ENCODE results near the gene RPS21.

Gene RPS21

GRCh38 chr20:62387933-62388635, 1.2 kb downstream of the RPS21 start:
- no peak for TF ChIP-seq CTCF (IDR thresholded peaks at IDR 0.05; ENCODE audit: low read depth, low read length, missing control alignments)
- peak overlapping the region; percentile 80 for H3K4me3 ChIP-seq (ENCODE audit: low read depth, low read length)
- in situ Hi-C loops (cut with HindIII; ENCODE audit: low sequenced_read_pairs), result loop anchor here (25.0 kb wide), 1 partner anchor 101 kb away; no protein-coding TSS in a partner anchor
- DNase-seq (ENCODE audit: low read depth), result no peak

GRCh38 chr20:62388839-62389600, 2.1 kb downstream of the RPS21 start:
- no peak for DNase-seq (ENCODE audit: low read depth)
- in situ Hi-C loops (cut with HindIII; ENCODE audit: low sequenced_read_pairs), result loop anchor here (25.0 kb wide), 1 partner anchor 102 kb away; no protein-coding TSS in a partner anchor
- H3K4me3 ChIP-seq (ENCODE audit: low read depth, low read length), result no peak overlapping the region
- TF ChIP-seq CTCF (IDR thresholded peaks at IDR 0.05; ENCODE audit: low read depth, low read length, missing control alignments), result no peak

- H3K4me3 ChIP-seq (ENCODE audit: low read depth, low read length), result no peak overlapping the region
- no peak for TF ChIP-seq CTCF (IDR thresholded peaks at IDR 0.05; ENCODE audit: low read depth, low read length, missing control alignments)
- DNase-seq (ENCODE audit: low read depth), result no peak
- in situ Hi-C loops (cut with HindIII; ENCODE audit: low sequenced_read_pairs), result loop anchor here (25.0 kb wide), 1 partner anchor 102 kb away; no protein-coding TSS in a partner anchor
Measured at GRCh38 chr20:62389601-62390087, 2.7 kb downstream of the RPS21 start.

- no peak for TF ChIP-seq CTCF (IDR thresholded peaks at IDR 0.05; ENCODE audit: low read depth, low read length, missing control alignments)
- H3K4me3 ChIP-seq (ENCODE audit: low read depth, low read length), result no peak overlapping the region
- in situ Hi-C loops (cut with HindIII; ENCODE audit: low sequenced_read_pairs), result loop anchor here (25.0 kb wide), 1 partner anchor 103 kb away; no protein-coding TSS in a partner anchor
- DNase-seq (ENCODE audit: low read depth), result no peak
Measured at GRCh38 chr20:62390317-62391164, 3.6 kb downstream of the RPS21 start.

- H3K4me3 ChIP-seq (ENCODE audit: low read depth, low read length), result no peak overlapping the region
- no peak for DNase-seq (ENCODE audit: low read depth)
- in situ Hi-C loops (cut with HindIII; ENCODE audit: low sequenced_read_pairs), result loop anchor here (25.0 kb wide), 1 partner anchor 104 kb away; no protein-coding TSS in a partner anchor
- no peak for TF ChIP-seq CTCF (IDR thresholded peaks at IDR 0.05; ENCODE audit: low read depth, low read length, missing control alignments)
Measured at GRCh38 chr20:62391165-62392076, 4.5 kb downstream of the RPS21 start.
